IPS-15b (cell line): Measurements from ENCODE around the gene SPATA31D4.
"Not testable (repeated sequence)": the region's sequence is repeated elsewhere in the genome, so short reads cannot be mapped to it uniquely, and the experiment has no call there.

Experiments used
- H3K27me3 ChIP-seq: one replicate; pipeline ENCODE4 v1.6.1; 2013; ENCODE audit warnings: low read length; ENCODE audit not compliant: control insufficient read depth, insufficient read depth
- H3K36me3 ChIP-seq: one replicate; pipeline ENCODE4 v1.6.1; 2013; ENCODE audit warnings: low read length; ENCODE audit not compliant: control insufficient read depth, insufficient read depth
- H3K4me1 ChIP-seq: one replicate; pipeline ENCODE4 v1.6.1; 2013; ENCODE audit warnings: mild to moderate bottlenecking, low read length; ENCODE audit not compliant: control insufficient read depth, insufficient read depth
- H3K4me3 ChIP-seq: one replicate; pipeline ENCODE4 v1.5.1; 2013; ENCODE audit warnings: low read depth, low read length
- H3K9ac ChIP-seq: one replicate; pipeline ENCODE4 v1.6.1; 2013; ENCODE audit warnings: low read depth, mild to moderate bottlenecking, low read length
- H3K9me3 ChIP-seq: one replicate; pipeline ENCODE4 v1.6.1; 2013; ENCODE audit warnings: mild to moderate bottlenecking, low read length; ENCODE audit not compliant: control insufficient read depth, insufficient read depth

SPATA31D4 gene

GRCh38 chr9:81906671-81907070, 21.6 kb upstream of the SPATA31D4 start:
- no peaks in the 10 kb centered on the region for H3K27me3 ChIP-seq
- no peaks in the 10 kb centered on the region for H3K4me1 ChIP-seq
- H3K9me3 ChIP-seq: no peaks in the 10 kb centered on the region
- H3K4me3 ChIP-seq: no peak overlapping the region
- H3K9ac ChIP-seq: no peak overlapping the region
- H3K36me3 ChIP-seq: no peaks in the 10 kb centered on the region

- Histone ChIP-seq H3K4me1 (no peaks in the 10 kb centered on the region), H3K4me3 (no peak overlapping the region), H3K9me3 (no peaks in the 10 kb centered on the region), H3K36me3 (no peaks in the 10 kb centered on the region), H3K27me3 (no peaks in the 10 kb centered on the region), H3K9ac (no peak overlapping the region)
These were observed 16.1 kb upstream of the SPATA31D4 start for GRCh38 chr9:81912135-81912534.

- Histone ChIP-seq H3K9me3 (no peaks in the 10 kb centered on the region), H3K9ac (no peak overlapping the region), H3K27me3 (no peaks in the 10 kb centered on the region), H3K4me3 (no peak overlapping the region), H3K4me1 (no peaks in the 10 kb centered on the region), H3K36me3 (no peaks in the 10 kb centered on the region)
These were observed 12.3 kb upstream of the SPATA31D4 start for GRCh38 chr9:81915801-81916505.

- not testable (repeated sequence) for H3K4me3 ChIP-seq, H3K9me3 ChIP-seq, H3K27me3 ChIP-seq, H3K36me3 ChIP-seq, H3K4me1 ChIP-seq, H3K9ac ChIP-seq
These were observed 9.7 kb upstream of the SPATA31D4 start for GRCh38 chr9:81918507-81918906.

- H3K9ac ChIP-seq, H3K4me3 ChIP-seq, H3K36me3 ChIP-seq: not testable (repeated sequence)
These were observed 1.9 kb downstream of the SPATA31D4 start for GRCh38 chr9:81930147-81930546.

GRCh38 chr9:81933547-81933946, 5.3 kb downstream of the SPATA31D4 start:
- not testable (repeated sequence) for H3K27me3 ChIP-seq, H3K9ac ChIP-seq, H3K36me3 ChIP-seq, H3K9me3 ChIP-seq, H3K4me3 ChIP-seq, H3K4me1 ChIP-seq

More at GRCh38 chr9:81930147-81930546, 1.9 kb downstream of the SPATA31D4 start:
- H3K9me3 ChIP-seq, H3K27me3 ChIP-seq, H3K4me1 ChIP-seq: not testable (repeated sequence)

GRCh38 chr9:81943393-81943792, 15.2 kb downstream of the SPATA31D4 start, which contains the start of gene SPATA31D3:
TSS of gene SPATA31D3 (plus strand) at chr9:81943500. CDS start at chr9:81943586, 86 bp downstream.
- H3K36me3 ChIP-seq, H3K9me3 ChIP-seq, H3K27me3 ChIP-seq, H3K4me1 ChIP-seq, H3K4me3 ChIP-seq, H3K9ac ChIP-seq: not testable (repeated sequence)

- H3K4me3 ChIP-seq, H3K9me3 ChIP-seq, H3K4me1 ChIP-seq, H3K27me3 ChIP-seq, H3K36me3 ChIP-seq, H3K9ac ChIP-seq: not testable (repeated sequence)
These were observed 20.4 kb downstream of the SPATA31D4 start for GRCh38 chr9:81948650-81949049.

- no peaks in the 10 kb centered on the region for H3K27me3 ChIP-seq
- H3K9ac ChIP-seq: no peak overlapping the region
- no peaks in the 10 kb centered on the region for H3K4me1 ChIP-seq
- no peak overlapping the region for H3K4me3 ChIP-seq
- H3K36me3 ChIP-seq: no peaks in the 10 kb centered on the region
- H3K9me3 ChIP-seq: peaks cover 7% of the 10 kb centered on the region
These were observed 24.9 kb downstream of the SPATA31D4 start for GRCh38 chr9:81953096-81953495.

GRCh38 chr9:81955625-81956024, 27.4 kb downstream of the SPATA31D4 start:
- Histone ChIP-seq H3K9me3 (peaks cover 7% of the 10 kb centered on the region), H3K4me3 (no peak overlapping the region), H3K9ac (no peak overlapping the region), H3K27me3 (no peaks in the 10 kb centered on the region), H3K4me1 (no peaks in the 10 kb centered on the region), H3K36me3 (no peaks in the 10 kb centered on the region)

GRCh38 chr9:81964218-81965171, 36.3 kb downstream of the SPATA31D4 start:
- Histone ChIP-seq H3K4me3 (no peak overlapping the region), H3K9me3 (no peaks in the 10 kb centered on the region), H3K9ac (no peak overlapping the region), H3K36me3 (no peaks in the 10 kb centered on the region), H3K27me3 (no peaks in the 10 kb centered on the region), H3K4me1 (no peaks in the 10 kb centered on the region)

GRCh38 chr9:81968026-81968425, 39.8 kb downstream of the SPATA31D4 start:
- Histone ChIP-seq H3K27me3 (no peaks in the 10 kb centered on the region), H3K4me3 (no peak overlapping the region), H3K9ac (no peak overlapping the region), H3K36me3 (no peaks in the 10 kb centered on the region), H3K4me1 (no peaks in the 10 kb centered on the region), H3K9me3 (no peaks in the 10 kb centered on the region)
